Stimulated activated CD4-positive, alpha-beta T cell treated with anti-CD3 and anti-CD28 coated beads, Interleukin-2, amount 100 ng/mL, for 24 hours (primary cell): ENCODE results near the gene LRP1-AS.
A peak's percentile ranks its signal among the peaks of the same experiment; 100 is the strongest.

Source experiments
- DNase-seq, 2 donors: peaks; one replicate each; pipeline ENCODE4 v3.0.0-alpha.2; 2020

Gene LRP1-AS

DNA sequence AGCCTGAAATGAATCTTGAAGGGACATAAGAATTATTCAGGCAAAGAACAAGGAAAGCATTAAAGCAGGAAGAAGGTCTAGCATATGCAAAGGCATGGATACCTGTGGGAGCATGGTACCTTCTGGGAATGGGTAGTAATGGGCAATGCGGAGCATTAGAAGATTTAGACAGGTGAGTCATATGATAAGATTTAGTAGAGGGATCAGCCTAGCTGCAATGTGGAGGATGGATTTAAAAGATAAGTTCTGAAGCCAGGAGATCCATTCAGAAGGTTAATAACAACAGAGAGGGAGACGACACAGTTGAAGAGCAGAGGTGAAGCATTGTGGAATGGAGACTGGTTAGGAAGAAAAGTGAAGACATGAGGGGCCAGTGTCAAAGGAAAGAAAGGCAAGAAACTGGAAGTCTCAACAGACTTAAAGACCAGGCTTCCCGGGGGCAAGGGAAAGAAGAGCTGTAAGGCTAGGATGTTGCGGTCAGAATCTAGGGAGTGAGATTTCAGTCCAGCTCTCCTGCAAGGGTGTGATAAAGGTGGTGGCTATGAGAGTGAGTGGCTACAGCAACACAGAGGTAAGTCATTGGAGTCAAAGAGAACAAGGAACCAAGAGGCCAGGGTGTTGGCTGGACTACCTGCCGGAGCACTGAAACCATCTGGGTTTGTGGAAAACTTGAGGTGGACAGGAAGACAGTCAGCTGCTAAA lies 30.7 kb downstream of the LRP1-AS start:
- no peak for DNase-seq

DNA sequence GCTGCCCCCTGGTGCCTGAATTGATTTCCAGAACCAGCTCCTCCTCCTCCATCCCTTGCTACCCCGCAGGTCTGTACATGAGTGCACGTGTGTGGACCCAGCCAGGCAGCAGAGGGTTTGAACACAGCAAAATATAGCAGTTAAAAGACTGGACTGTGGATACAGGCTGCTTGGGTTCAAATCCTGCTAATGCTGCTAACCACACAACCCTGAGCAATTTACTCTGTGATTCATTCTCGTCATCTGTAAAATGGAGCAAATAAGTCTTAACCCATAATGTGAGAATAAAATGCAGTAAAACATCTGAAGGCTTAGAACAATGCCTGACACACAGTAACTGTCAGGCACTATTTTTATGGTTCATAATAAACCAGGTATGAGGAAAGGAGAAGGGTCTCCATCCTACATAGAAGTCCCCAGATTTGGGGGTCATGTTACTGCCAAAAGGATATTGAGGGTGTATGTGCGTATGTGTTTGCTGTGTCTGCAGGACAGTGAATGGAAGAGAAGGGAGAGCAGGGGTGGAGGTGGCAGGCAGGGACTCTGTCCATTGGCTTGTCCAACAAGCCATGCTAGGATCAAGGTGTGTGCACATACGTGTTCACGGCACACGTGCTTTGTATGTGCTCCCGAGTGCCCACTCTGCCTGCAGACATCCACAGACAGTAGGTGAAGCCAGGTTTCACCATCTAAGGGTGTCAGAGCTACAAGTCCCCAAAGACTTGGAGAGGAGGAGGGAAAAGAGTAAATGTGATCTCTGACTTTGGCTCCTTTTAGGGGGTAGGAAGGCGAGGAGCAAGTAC lies 34.7 kb downstream of the LRP1-AS start:
- DNase-seq, result peak in 1 of 2 donors; percentile 88

DNA sequence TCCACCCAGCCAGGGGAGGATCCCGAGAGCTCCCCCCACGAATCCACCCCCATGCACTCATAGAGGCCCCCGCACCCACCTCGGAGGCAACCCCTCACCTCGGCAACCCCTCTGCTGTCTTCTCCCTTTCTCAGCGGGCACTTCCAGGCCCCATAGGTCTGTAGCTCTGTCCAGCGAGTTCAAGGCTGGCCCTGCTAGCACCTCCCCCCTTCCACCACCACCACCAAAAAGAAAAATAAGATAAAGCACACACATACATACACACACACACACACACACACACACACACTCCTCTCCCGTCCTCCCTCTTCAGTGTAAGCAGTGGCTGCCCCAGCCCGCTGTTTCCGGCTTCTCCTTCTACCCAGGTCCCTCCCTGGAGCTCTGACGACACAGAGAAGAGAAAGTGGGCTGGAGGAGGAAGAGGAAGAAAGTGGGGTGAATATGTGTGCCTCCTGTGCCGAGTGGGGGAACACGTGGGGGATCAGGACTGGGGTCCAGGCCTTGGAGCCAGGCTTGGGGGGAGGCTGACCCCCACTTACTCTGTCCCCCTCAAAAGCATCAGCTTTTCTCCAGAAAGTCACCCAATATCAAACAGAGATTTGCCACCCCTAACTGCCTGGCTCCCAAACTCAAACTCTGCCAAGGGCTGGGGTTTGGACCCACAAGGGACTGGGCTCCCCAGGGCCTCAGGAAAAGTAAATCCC lies 36.2 kb downstream of the LRP1-AS start, which contains the start of gene STAT6:
STAT6 (minus strand) TSS at position 332 of the 704 bp plus-strand sequence. CDS start 3,084 bp downstream, outside the sequence.
- DNase-seq, result peak; percentile 77 to 80

DNA sequence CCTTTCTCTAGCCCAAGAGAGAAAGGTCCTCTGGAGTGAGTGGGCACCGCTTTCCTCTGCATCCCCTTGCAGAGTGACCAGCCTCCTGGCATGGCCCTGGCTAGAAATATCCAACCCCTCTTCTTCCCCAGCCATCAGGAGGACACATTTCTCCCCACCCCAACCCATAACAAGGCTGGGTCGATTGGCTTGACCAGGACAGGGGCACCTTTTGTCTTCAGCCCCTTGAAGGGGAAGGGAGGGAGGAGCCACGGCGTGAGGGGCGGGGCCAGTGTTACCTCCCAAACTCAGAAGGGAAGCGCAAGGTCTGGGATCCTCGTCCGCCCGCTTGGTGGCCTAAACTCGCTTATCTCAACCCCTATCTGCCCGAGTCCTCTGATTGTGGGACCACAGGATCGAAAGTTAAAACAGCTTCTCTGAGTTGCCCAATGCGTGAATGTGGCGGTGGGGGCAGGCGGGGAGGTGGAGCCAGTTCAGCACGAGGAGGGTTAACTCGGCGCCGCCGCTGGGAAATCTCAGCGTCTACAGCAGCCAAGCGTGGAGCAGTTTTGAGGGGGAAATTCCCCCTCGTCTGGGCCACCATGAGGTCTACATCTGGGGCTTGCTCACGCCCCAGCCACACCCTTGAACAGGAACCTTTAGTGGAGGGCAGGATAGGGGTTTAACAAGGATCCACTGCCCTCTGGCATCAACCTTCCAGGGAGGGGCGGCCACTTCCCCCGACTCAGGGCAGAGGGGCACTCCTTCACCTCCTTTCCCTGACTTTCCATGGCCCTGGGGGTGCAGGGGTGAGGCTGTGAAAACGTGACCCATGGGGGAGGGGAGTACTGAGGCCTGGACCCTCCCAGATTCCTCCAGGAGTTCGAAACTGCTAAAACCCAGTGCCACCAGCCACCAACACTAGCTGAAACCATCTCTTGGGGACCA lies 37.1 kb downstream of the LRP1-AS start:
- DNase-seq, result peak; percentile 78 to 83

DNA sequence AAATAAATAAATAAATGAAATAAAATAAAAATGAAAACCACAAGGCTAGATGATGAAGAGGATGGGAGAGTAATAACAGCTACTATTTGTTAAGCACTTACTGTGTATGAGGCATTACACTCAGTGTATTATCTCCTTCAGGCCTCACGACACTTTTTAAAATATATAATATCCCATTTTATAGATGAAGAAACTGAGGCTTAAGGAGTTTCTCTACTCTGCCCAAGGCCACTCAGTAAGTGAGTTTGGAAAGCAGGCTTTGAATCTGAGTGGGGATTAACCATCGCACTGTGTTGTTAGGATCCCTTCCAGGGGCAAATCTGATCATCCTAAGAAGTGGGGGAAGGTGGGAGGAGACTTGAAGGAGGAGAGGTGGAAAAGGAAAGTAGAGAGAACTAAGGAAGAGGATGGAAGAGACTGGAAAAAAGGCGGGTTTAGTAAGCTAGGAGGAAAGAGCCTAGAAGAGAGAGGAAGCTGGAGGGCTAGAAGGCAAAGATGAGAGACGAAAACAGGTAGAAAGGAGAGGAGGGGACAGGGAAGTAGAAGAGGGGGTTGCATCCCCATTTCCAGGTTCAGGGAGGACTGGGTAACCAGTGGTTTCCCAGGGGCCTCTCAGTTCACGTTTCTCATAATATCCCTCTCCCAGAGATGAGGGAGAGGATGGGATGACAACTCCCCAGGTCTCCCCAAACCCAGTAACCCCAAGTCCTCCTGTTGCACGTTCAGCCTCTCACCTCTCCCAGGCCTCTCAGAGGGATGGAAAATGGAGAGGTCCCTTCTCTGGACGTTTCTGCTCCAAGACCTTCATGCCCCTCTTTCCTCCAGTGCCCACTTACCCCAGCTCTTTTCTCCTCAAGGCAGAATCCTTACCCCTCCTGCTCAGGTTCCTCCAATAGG lies 38.0 kb downstream of the LRP1-AS start:
- DNase-seq, result no peak

DNA sequence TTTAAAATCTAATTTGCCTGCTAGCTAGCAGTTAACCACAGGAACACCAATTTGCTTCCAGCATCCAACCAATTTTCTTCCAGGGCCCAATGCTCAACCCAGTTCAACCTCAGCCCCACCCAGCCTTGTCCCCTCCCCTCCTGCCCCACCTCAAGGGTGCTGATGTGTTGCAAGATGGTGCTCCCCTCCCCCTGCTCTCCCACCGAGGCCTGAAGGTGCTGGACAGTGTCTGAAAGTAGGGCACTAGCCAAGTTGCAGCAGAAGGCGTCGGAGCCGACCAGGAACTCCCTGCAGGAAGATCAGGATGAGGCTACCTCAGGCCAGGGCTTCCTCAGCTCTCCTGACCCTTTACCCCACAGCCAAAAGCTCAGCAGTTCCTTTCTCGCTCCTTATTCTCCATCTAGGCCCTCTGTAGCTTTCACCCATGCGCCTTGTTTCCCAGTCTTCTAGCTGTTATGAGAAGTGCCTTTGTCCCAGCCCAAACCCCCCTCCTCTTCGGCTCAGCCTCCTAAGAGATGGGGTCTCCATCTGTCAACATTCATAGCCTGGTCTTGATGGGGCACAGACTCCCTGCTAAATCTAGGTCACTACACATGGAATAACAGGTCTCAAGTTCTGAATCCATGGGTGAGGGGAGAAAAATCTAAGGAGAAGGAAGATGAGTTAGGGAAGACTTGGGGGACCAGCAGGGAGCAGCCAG lies 39.8 kb downstream of the LRP1-AS start:
- DNase-seq, result no peak

DNA sequence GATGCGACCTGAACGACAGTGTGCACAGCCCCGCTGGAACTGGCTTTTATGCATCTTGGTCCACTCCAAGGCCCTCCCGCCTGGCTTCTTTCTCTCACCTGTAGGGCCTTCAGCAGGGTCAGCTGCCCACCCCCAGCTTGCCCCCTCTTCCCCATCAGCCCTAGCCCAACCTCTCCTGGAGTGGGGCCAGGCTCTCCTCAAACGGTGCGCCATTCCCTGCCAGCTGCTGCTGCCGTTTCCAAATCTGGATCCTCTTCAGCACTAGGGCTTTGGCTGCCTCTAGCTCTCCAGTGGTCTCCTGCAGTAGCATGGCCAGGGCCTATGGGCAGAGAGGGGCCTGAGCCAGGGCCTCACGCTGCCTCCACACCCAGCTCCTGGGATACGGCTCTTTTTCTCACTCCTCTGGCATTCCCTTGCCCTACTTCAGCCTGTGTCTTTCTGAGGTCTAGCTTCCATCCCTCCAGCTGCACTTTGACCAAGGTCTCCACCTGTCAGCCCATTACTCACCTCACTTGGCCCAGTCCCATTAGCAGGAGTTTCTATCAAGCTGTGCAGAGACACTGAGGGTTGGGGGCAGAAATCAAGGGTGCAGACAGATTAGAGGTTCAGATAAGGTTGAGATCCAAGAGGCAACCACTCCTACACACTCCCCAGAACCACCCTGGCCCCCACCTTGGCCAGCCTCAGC lies 41.3 kb downstream of the LRP1-AS start:
- DNase-seq, result no peak

DNA sequence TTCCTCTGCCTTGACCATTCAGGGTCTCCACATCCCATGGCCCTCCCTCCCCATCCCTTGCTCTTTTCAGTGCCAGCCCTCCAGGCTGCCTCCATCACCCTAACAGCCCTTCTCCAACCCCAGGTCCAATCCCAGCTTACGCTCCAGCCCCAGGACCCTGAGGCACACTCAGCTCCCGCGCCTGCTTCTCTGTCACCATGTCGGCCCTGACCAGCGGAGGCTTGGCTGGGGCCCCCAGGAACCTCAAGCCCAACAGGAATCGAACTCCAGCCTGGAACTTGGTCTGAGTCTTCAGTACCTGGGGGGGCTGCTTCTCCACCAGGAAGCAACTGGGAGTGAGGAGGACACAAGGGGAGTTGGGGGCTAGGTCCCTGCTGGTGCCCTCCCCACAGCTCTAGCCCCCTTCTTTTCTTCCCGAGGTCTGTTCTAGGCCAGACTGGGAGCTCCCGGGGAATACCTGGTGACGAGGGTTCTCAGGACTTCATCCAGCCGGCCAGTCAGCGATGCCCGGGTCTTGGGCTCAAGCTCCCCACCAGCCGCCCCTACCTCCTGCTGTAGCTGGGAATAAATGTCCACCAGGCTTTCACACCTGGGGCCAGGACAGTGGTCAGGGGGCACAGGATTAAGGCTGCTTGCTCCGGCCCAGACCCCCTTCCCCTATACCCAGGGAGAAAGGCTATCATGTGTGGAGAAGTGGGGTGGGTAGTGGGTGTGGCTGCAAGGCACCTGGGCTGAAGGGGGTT lies 42.2 kb downstream of the LRP1-AS start:
- DNase-seq, result no peak

DNA sequence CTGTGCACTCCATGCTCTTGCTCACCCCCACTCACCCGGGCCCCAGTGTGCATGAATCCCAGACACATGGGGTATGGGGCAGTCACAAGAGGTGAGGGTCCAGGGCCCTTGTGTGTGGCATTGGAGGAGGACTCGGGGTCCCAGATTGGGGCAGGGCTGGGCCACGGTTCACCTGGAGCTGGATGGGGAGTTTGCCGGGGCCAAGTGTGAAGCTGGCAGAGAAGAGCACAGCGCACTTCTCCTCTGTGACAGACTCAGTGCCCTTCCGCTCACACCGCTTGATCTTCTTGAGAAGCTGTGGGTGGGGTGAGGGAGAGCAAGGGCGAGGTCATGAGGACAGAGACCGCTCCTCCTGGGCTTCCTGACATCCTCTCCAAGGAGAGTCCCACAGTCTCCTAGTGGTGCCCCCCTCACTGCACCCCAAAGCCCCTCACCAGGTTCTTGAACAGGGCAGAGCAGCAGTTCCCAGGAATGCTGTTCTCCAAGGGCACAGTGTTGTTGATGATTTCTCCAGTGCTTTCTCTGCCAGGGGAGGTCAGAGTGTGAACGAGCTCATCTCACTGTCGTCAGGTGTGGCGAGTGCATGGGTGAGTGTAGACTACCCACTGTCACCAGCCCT lies 43.0 kb downstream of the LRP1-AS start:
- no peak for DNase-seq

DNA sequence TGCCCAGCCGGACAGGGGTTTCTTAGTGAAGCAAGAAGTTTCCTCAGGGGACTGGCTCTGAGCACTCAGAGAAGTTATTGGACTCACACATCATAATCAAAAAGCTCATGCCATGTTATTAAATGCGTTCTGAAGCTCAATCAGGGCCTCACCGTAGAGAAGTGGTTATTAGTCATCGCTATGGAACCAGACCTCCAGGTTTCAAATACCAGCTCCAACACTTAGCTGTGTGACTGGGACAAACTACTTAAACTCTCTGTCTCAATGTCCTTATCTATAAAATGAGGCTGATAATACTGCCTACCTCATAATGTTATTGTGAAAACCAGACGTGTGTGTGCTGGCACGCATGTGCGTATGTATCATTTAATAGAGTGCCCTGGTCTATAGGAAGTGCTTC lies 43.6 kb downstream of the LRP1-AS start:
- DNase-seq, result no peak

DNA sequence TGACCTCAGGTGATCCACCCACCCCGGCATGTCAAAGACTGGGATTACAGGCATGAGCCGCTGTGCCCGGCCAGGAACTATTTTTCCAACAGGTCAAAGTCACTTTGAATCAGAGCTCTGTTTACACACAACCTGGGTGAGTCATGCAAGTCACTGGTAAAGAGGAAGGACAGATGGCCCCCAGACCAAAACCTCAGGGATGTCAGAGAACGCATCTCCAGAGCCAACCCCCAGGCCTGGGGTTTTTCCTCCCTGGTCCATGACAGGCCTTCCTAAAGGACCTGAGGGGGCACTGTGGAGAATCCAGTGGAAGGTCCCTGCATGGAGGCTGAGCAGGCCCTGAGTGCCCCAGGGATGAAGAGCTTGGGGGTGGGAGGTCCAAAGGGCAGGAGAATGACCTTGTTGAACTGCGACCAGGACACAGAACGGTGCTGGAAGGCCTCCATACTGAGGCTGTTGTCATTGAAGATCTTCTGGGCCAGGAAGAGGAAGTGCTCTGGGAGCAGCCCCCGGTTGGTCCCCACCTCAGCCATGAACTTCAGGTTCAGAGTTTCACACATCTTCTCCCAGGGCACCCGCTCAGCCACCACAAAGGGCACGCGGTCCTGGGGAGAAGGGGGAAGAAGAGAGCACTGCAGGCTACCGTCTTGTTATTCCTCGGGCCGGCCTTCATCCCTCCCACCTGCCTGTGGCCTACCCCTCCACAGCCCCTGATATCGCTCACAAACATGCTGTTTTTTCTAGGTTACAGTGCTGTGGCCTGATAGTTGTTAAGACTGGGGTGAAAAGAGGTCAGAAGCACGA lies 45.3 kb downstream of the LRP1-AS start:
- DNase-seq, result no peak

DNA sequence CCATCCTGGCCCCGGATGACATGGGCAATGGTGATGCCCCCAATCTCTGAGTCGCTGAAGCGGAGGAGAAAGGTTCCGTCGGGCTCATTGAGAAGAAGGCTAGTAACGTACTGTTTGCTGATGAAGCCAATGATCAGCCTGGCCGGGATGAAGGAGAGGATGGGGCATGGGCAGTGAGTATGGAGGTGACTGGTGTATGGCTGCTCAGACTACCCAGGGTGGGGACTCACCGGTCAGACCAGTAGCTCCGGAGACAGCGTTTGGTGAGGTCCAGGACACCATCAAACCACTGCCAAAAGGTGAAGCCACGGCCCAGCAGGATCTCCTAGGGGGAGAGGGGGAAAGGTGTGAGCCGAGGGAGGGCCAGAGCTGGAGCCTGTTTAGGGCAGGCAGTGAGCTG lies 47.7 kb downstream of the LRP1-AS start:
- no peak for DNase-seq

DNA sequence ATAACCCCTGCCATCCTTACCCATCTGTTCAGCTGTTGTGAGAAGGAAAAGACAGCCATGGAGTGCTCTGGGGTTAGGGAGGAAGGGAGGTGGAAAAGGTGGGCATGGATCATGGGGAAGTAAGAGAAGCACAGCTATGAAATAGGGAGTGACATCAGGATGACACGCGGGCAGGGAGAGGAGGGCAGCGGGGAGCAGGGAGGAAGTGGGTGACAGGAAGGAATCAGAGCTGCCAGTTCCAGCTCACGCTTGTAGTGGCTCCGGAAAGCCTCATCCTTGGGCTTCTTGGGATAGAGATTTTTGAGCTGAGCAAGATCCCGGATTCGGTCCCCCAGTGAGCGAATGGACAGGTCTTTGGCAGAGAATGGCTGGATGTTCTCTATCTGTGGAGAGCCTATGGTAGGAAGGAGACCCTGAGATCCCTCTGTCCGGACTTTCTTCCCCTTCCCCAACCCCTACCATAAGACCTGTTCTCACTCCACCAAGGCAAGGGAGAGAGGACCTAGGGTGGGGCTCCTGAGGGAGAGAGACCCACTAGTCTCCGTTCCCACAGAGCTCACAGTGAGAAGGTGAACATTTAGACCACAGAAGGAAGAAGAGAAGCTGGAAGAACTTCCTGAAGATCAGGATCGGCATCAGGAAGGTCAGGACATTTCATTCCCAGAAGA lies 48.2 kb downstream of the LRP1-AS start:
- DNase-seq, result no peak

DNA sequence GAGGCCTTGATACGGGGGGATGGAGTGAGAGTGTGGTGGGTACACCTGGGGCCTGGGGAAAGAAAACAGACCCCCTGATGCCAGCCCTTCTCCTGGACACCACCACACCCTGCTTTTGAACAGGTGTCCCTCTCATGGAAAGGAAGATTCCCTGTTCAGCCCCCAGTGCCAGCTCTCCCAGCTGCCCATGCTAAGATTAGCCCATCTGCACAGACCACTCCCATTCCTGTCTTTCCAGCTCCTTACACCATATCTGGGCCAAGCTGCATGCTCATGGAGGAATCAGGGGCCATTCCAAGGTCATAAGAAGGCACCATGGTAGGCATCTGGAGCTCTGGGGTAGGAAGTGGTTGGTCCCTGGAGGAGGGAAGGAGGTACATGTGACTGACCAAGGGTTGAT lies 48.9 kb downstream of the LRP1-AS start:
- no peak for DNase-seq

DNA sequence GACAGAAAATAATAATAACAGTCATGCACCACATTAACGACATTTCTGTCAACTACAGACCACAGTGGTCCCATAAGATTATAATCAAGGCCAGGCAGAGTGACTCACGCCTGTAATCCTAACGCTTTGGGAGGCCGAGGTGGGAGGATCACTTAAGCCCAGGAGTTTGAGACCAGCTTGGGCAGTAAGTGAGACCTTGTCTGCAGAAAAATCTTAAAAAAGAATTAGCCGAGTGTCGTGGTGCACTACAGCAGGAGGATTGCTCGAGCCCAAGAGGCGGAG lies 49.9 kb downstream of the LRP1-AS start:
- no peak for DNase-seq

DNA sequence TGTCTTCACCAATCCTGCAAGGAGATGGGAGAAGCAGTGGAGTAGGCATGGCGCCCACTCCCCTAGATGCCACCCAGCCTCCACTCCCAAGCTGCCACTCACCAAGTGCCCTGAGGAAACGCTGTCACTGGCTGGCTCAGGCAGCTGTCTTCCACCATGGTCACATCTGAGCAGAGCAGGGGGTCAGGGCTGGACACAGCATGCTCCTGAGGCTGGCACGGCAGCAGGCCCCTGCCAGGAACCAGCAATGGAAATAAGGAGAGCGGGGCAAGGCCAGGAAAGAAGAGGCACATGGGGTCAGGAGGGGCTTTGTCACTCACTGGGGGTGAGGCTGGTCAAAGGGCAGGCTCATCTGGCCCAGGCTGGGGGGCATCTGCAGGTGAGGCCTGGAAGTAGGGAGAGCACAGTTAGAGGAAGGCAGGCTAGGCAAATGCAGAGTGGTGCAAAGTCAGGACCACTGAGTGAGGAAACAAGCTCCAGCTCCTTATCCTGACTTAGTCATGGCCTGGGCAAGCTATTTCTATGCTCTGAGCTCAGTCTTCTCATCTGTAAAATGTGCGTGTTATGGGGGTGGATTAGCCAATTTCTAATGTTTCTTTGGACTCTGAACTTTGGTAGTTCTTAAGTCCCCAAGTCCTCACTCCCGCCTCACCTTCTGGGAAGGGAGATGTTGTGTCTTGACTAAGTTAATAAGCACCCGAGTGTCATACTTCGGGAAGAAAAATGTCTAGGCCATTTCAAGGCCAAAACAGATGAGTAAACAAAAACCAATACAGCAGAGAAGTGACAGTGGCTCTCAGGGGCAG lies 50.5 kb downstream of the LRP1-AS start:
- no peak for DNase-seq

DNA sequence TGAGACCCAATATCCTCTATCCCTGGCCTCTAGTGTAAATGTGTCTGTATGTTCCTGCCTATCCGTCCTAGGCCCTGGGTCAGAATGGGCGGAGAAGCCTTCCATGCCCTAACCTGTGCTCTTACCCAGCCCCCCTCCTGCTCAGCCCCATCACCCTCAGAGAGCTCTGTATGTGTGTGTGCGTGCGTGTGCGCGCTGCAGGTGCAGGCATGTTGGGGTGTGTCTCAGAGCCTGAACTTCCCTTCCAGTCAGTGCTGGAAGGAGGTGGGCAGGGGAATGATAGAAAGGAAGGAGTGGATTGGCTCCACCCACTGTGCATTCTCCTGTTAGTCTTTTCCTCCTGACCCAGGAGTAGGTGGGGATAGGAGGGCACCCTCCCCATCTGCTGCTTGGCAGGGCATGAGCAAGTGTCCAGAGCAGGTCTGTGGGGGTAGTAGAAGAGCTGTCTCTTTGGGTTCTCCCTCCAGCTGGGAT lies 51.3 kb downstream of the LRP1-AS start:
- DNase-seq, result no peak
